Activated CD4-positive, alpha-beta T cell treated with anti-CD3 and anti-CD28 coated beads, Interleukin-2, amount 50 U/mL, for 4 hours (primary cell): ENCODE measurements around the gene ZNF169.
"Not testable (repeated sequence)": the region's sequence is repeated elsewhere in the genome, so short reads cannot be mapped to it uniquely, and the experiment has no call there.

Experiments used
- DNase-seq, 2 experiments: peaks; one replicate each; pipeline ENCODE4 v3.0.0-alpha.2; 2020

ZNF169 gene

DNA sequence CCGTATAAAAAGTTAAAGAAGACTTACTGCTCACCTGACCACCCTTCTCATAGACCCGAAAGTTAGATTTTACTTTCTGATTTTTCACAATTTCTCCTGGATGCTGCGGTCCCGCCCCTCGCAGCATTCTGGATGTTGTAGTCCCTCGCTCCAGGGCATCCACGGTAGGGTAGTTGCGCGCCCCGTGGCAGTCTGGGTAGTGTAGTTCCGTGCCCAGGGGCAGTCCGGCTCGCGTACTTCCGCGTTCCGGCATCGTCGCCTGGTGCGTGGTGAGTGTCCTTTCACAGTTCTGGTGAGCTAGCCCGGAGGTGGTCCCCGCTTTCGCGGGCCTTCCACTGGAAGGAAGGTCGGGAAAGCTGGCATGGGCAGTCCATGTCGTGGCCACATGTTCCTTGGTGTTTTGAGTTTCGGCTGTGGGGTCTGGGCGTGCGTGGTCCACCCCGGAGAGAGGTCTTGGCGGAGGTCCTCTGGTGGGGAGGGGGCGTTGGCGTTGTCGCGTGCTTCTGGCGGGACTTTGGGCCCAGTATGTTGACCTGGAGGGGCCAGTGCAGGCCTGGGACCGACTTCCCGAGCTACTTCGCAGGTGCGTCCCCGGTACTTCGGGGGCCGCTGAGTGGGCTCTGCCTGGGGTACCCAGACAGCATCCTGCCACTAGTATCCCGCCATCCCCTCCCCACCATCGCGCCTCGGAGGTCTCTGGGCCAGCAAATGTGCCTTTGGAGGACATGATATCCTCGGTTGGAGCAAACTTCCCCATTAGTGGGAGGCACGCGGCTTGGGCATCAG is at the start of gene ZNF169:
ZNF169 (plus strand) TSS at position 222 of the 786 bp plus-strand sequence. CDS start 19,515 bp downstream, outside the sequence.
- DNase-seq: peak; percentile 86 to 87

DNA sequence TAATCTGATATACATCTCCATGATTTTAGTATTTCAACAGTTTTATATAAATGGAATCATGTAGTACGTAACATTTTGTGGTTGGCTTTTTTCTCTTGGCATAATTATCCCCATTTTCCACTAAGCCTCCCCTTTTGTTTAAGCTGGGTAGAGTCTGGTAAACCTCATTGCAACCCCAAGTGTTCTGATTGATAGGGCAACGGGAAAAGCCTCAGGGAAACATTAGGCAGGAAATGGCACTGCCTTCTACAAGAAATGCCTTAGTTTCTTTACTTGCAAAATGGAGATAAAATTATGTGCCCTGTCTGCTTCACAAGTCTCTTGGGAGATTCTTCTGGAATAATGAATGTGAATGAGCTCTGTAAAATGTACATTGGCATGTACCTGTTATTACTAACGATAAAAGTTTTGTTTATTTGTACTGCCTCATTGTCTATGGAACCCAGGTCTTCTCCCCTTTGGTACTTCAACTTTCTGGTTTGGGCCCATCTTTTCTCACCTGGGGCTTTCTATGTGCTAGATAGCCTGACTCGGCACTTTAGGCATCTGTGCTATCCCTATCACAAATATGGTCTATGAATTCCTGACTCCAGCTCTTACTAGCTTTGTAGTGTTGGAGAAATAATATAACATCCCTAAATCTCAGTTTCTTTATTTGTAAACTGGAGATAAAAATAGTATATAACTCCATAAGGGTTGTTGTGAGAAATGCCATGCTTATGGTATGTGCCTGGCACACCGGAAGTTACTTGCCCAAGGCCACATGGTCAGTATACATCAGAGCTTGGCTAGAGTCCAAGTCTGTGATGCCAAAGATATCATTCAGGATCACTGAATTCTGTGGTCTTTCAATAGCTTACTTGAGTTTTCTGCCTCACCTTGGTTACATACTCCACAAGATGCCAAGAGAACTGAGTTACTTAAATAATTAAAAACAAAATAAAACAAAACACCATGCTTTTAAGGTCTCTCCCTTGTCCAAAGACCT is 48.2 kb upstream of the ZNF169 start:
- DNase-seq: no peak

DNA sequence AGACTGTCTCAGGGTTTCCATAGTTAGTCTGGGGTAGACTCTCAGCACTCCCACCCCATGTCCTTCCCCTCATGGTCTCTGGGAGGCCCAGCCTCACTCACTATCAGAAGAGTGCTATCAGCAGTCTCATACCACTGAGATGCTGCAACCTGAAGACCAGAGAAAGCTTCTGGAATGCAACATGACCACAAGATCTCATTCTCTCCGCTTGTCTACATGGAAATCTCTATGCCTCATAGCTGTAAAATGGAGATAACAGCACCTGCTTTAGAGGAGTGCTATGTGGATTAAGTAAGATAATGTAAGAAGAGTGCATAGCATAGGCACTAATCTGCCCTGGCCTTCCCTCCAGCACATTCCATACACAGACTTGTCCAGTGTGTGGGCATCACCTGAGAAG is 47.0 kb upstream of the ZNF169 start:
- DNase-seq: no peak

DNA sequence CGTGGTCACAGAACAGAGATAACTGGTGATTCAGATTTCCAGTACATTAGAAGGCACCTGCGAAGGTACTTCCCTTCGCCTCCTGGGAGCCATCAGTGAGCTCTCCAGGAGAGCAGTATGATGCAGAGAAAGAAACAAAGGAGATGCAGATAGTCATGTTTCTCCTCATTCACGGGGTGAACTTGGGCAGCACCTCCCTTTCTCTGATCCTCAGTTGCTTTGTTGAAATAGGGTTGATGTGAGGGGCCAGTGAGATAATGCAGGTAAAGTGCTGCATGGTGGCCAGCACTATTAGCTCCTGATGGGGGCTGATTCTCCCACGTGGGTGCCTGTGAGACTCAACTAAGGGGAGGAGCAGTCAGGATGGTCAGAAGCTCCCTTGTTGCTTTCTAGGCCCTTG is 46.6 kb upstream of the ZNF169 start:
- no peak for DNase-seq

DNA sequence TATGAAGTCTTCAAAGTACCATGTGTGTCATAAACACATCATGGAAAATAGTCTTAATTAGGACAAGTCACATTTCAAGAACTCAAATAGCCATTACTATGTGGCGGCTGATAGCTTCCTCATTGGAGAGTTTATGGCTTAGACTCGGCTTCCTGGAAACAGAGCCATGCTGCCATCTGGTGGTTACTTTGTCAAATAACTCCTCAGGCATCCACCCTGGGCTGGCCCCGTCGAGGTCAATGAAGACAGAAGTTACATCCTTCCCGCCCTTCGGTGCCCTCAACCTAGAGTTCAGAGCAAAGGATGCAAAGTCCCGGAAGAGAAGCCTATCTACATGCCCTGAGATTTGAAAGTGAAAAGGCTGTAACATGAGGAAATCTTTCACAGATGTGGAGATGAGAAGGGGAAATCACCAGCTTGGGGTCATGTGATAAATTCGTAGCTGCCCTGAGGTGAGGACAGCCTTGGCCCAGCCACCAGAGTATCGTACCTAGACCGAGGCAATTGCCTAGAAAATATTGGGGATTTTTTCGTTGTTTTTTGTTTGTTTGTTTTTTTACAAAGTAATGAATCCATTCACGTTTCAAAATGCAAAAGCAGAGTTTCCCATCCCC is 45.5 kb upstream of the ZNF169 start:
- peak; percentile 55 to 63 for DNase-seq

DNA sequence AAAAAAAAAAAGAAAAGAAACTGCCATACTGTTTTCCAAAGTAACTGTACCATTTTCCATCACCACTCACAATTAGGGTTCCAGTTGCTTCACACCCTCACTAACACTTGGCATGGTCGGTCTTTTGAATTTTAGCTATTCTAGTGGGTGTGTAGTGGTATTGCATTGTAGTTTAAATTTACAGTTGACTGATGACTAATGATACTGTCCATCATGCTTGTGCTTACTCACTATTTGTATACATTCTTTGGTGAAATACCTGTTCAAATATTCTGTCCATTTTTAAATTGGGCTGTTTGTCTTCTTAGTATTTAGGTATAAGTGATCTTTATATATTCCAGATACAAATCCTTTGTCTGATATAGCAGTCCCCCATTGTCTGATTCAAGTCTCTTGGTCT is 36.2 kb upstream of the ZNF169 start:
- DNase-seq: no peak

DNA sequence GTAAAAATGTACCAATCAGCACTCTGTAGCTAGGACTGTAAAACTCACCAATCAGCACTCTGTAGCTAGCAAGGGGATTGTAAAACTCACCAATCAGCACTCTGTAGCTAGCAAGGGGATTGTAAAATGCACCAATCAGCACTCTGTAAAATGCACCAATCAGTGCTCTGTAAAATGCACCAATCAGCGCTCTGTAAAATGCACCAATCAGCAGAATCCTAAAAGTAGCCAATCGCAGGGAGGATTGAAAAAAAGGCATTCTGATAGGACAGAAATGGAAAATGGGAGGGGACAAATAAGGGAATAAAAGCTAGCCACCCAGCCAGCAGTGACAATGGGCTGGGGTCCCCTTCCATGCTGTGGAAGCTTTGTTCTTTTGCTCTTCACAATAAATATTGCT is 33.7 kb upstream of the ZNF169 start:
- not testable (repeated sequence) for DNase-seq

DNA sequence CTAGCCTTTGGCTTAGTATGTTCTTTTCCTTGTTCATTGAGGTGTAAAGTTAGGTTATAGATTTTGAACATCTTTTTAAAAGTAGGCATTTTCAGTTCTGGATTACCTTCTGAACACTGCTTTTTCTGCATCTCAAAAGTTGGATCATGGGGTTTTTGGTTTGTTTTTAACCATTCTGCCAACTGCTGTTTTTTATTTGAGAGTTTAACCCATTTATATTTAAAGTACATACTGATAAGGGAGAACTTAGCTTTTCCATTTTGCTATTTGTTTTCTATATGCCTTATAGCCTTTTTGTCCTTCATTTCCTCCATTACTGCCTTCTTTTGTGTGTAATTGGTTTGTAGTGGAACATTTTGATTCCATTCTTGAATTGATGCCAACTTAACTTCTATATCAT is 30.5 kb upstream of the ZNF169 start:
- DNase-seq: no peak

DNA sequence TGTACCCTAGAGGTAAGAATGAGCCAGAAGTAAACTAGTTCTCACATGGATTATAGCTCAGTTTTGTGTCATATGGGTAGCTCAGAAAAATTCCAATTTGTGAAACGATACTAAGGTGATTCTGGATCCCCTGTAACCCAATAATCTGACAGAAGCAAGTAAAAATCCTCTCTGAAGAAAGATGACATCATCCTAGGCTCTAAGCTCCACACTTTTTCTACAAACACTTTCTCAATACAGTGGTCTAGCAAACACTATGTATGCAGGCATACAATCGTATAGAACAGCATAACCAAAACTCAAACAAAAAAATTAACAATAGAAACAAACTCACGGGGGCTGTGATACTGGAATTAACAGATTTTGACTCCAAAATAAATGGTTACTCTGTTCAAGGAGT is 26.7 kb upstream of the ZNF169 start:
- no peak for DNase-seq

DNA sequence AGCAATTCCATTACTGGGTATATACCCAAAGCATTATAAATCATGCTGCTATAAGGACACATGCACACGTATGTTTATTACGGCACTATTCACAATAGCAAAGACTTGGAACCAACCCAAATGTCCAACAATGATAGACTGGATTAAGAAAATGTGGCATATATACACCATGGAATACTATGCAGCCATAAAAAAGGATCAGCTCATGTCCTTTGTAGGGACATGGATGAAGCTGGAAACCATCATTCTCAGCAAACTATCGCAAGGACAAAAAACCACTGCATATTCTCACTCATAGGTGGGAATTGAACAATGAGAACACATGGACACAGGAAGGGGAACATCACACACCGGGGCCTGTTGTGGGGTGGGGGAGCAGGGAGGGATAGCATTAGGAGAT is 18.0 kb upstream of the ZNF169 start:
- not testable (repeated sequence) for DNase-seq

DNA sequence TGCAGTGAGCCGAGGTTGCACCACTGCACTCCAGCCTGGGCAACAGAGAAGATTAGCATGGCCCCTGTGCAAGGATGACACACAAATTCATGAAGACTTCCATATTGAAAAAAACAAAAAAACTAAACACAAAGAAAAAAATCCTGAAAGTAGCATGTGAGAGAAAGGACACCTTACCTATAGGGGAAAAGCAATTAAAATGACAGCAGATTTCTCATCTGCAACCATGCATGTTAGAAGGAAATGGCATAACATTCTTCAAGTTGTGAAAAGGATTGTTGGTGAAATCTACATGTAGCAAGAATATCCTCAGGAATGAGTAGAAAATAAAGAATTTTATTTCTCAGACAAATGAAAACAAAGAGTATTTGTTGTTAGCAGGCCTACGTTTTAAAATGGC is 13.4 kb upstream of the ZNF169 start:
- no peak for DNase-seq

DNA sequence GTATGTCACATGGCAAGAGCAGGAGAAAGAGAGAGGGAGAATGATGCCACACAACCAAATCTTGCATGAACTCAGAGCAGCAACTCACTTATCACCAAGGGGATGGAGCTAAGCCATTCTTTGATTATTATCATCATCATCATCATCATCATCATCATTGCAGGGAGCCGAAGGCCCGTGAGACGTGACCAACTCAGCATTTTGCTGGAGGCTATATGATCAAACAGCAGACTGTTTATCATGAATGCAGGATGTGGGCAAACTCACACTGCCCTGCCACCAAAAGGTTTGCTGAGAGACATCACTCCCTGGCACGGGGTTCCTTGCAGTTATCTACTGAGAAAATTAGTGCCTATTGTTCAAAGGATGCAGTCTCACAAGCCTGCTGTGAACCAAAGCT is 8.6 kb upstream of the ZNF169 start:
- DNase-seq: no peak

DNA sequence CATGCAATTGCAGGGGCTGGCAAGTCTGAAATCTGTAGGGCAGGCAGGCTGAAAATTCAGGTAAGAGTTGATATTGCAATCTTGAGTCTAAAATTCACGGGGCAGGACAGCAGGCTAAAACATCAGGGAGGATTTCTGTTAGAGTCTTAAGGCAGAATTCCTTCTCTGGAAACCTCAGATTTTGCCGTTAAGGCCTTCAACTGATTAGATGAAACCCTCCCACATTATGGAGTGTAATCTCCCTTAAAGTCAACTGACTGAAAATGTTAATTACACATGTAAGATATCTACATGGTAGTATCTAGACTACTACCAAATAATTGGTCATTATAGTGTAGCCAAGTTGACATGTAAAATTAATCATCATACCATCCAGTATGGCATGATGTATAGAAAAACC is 3.1 kb upstream of the ZNF169 start:
- no peak for DNase-seq

DNA sequence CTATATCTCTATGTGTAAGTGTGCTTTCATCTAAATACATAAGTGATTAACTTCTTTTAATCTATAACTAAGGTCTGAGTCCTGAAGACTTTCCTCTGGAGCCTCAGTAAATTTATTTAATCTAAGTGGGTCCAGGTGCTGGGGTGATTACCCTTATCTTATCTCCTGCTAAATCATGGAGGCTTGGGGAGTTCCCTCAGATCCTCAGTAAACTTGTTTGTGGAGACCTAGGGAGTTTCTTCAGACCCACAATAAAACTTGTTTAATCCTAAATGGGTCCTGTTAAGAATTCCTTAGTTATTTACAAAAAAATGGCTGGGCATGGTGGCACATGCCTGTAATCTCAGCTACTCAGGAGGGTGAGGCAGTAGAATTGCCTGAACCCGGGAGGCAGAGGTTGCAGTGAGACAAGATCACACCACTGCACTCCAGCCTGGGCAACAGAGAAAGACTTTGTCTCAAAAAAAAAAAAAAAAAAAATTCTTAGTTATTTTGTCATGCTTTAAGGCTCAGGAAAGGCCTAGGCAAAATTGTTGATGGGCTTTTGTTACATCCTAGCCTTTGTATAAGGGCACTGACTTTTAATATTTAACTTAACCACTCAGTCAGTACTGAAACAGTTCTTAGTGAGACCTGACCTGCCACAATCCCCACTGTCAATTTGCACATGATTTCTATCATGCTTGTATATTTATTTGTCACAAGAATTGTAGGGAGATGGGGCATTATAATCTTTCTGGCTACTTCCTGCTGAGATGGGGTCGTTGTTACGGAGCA is 6.7 kb downstream of the ZNF169 start:
- DNase-seq: not testable (repeated sequence)

DNA sequence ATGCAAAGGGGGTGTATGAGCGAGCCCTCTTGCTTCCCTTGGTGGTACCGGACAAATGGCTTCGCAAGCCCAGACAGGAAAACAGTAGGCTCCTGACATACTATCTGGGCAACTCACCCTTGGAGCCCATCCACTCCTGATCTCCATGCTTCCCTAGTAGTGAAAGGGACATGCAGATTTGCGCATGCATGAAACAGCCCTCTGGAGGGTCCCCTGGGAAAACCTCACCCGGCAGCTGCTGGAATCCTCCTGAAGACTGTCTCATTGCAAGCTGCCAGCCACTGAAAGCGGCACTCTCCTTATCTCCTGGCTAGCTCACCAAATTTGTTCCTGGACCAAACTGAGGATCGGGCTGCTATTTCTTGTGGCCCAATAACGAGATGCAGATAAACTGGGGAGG is 10.2 kb downstream of the ZNF169 start:
- no peak for DNase-seq

DNA sequence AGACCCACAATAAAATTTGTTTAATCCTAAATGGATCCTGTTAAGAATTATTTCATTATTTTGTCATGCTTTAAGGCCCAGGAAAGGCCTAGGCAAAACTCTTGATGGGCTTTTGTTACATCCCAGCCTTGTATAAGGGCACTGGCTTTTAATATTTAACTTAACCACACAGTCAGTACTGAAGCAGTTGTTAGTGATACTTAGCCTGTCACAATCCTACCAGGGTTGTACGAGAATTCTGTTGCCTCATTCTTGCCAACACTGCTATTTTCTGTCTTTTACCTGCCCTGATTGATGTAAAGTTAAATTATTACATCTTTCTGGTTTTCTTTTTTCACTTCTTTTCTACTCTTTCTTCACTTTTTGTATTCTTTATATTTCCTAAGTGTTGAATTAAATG is 10.9 kb downstream of the ZNF169 start:
- DNase-seq: no peak

DNA sequence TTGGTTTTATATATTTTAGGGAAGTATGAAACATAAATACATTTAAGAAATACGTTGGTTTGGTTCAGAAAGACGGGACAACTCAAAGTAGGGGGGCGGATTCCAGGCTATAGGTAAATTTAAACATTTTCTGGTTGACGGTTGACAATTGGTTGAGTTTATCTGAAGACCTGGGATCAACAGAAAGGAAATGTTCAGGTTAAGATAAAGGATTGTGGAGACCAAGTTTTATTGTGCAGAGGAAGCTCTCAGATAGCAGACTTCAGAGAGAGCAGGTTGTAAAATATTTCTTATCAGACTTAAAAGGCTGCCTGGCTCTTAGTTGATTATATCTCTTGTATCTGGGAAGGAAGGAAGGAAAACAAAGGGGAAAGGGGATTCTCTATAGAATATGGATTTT is 17.9 kb downstream of the ZNF169 start:
- not testable (repeated sequence) for DNase-seq

DNA sequence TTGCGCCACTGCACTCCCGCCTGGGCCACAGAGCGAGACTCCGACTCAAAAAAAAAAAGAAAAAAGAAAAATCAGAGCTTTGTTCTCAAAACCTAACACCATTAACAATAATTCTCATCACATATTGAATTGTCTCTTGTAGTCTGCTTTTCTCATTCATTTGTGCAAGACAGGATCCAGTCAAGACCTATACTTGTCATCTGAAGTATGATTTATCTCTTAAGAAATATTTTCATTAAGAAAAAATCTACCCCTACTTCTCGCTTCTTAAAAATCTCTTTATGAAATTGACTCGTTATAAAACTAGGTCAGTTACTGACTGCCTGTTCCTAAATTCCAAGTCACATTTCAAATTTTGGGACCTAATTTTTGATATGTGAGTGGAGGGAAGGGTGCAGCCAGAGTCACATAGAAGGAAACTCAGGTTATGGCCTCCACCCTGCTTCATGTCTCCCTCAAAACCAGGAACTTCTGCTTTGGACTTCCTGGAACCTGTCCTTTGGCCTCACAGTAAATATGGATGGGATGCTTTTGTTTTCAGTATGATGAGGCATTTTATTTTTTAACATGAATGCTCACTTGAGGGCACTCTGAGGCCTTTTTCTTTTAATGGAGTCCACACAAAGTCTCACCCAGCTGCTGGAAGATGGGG is 18.9 kb downstream of the ZNF169 start:
- DNase-seq: no peak

DNA sequence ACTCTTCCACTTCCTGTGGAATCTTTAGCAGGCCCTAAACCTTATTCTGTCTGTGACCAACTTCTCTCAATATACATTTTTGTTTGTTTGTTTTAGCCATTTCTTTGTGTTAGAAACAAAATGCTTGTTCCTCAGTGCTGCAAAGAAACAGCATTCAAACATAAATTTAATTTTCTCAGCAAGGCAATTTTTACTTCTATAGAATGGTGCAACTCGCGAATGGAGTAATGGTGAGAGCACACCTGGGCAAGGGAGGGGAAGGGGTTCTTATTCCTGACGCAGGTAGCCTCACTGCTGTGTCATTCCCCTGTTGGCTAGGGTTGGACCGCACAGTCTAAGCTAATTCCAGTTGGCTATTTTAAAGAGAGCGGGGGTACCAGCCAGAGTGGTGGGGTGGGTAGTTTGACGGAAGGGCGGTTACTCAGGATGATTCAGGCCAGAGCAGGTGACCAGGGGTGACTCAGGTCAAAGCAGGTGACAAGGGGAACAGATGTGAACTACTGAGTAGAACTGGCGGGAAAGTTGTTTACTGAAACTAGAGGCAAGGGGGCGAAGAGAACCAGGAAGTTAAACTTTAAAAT is 21.4 kb downstream of the ZNF169 start:
- DNase-seq: no peak

DNA sequence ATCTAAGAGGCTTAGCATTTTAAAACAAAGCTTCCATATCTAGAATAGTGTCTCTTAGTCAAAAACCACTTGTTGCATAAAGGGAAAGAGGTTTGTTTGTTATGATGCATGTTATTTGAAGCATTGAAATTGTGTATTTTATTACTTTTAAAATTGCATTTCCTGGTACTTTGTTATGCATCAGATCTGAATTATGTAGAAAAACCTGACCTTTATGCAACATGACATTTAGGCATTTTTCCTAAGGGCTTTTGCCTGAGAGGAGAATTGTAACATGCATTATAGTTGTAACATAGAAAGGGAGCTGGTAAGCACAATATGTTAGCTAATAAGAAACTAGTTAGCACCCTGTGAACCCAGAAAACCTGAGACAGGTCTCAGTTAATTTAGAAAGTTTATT is 22.0 kb downstream of the ZNF169 start:
- DNase-seq: no peak

DNA sequence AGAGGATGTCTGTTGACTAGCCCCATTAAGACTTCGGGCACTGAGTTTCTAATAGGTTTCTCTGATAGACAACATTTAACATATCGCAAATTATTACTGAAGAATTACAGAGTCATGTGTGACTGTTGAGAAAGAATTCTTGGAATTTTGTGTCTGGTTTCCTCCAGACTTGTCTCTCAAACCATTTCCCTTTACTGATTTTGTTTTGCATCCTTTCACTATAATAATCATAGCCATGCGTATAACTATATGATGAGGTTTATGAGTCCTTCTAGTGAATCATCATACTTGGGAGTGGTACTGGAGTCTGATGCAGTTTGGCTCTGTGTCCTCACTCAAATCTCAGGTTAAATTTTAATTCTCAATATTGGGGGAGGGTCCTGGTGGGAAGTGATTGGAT is 27.0 kb downstream of the ZNF169 start:
- DNase-seq: no peak
